ENCODE data around the gene PIGT. TPM values are rescaled to one million over a fixed set of nuclear protein-coding genes. Genes with fewer than 3 reads are reported as not detected.

The PIGT gene
- total and polyA plus RNA-seq, 10 donors, result 42.5 to 82.8 (median 63.6) TPM

GRCh38 chr20:45374966-45375365 lies 41.0 kb upstream of the PIGT start:
- Histone ChIP-seq H3K4me1 (peaks cover 8 to 46% (median 25%) of the 10 kb centered on the region in 6 donors), H3K4me3 (no peak overlapping the region), H3K27me3 (replicated peaks in 1 of 7) (no peaks in the 10 kb centered on the region), H3K9me3 (no peaks in the 10 kb centered on the region), H3K36me3 (peaks cover 0 to 39% (median 0%) of the 10 kb centered on the region in 6 donors), H3K27ac (no peak overlapping the region)
- intact Hi-C loops (cut with DNase I; ENCODE audit: low total_unique reads), result loop anchor here (5.0 kb wide), 2 partner anchors 42 to 62 kb away; partner anchors contain the start of gene PIGT
- 96 to 97% (median 96%) methylated on average over 10 to 14 of the region's 14 CpGs for WGBS, 5 donors
- no peak for DNase-seq
- TF ChIP-seq CTCF (IDR thresholded peaks at IDR 0.05 in 8 of 11, conservative IDR thresholded peaks at IDR 0.05 in 3 of 11), result no peak
- TF ChIP-seq POLR2A (IDR thresholded peaks at IDR 0.05), result no peak
- peak in 1 of 3 donors; percentile 28 for TF ChIP-seq POLR2AphosphoS5 (IDR thresholded peaks at IDR 0.05)

DNA sequence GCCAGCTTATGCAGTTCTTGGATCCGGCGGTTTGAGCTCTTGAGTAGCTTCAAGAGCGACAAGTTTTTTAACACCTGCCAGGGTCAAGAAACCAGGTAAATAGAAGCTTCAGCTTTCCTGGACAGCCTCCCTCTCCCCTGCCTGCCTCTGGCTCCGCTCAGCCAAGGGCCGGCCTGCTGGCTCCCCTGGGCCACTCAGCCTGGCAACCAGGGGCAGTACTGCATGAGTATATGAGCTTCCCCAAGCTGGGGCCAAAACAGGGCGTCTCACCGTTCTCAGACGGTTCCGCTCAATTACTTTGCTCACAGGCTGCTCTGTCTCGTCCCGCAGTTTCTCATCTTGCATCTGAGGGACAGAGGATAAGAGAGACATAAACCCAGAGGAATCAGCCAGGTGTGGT lies 38.7 kb upstream of the PIGT start:
- no peak for TF ChIP-seq CTCF (IDR thresholded peaks at IDR 0.05 in 8 of 11, conservative IDR thresholded peaks at IDR 0.05 in 3 of 11)
- TF ChIP-seq POLR2A (IDR thresholded peaks at IDR 0.05), result no peak
- TF ChIP-seq POLR2AphosphoS5 (IDR thresholded peaks at IDR 0.05), result no peak
- no peak overlapping the region for H3K4me3 ChIP-seq
- no peaks in the 10 kb centered on the region for H3K9me3 ChIP-seq
- H3K27me3 ChIP-seq (replicated peaks in 1 of 7), result no peaks in the 10 kb centered on the region
- H3K36me3 ChIP-seq, result peaks cover 0 to 39% (median 0%) of the 10 kb centered on the region in 6 donors
- intact Hi-C loops (cut with DNase I; ENCODE audit: low total_unique reads), result no loop called here
- H3K4me1 ChIP-seq, result peaks cover 8 to 22% (median 21%) of the 10 kb centered on the region in 6 donors
- no peak overlapping the region for H3K27ac ChIP-seq
- 84 to 97% (median 86%) methylated on average over 11 of the region's 11 CpGs for WGBS, 5 donors
- DNase-seq, result no peak

GRCh38 chr20:45378191-45378590 lies 37.8 kb upstream of the PIGT start, which contains the start of gene TP53TG5:
Gene TP53TG5 (minus strand): TSS chr20:45378325. CDS start chr20:45378236, 89 bp downstream.
- Histone ChIP-seq H3K4me3 (no peak within 1 kb of the TSS), H3K27ac (no peak within 1 kb of the TSS), H3K4me1 (peaks cover 2 to 13% (median 11%) of the 10 kb centered on the region in 6 donors), H3K27me3 (replicated peaks in 1 of 7) (no peaks in the 10 kb centered on the region), H3K36me3 (peaks cover 0 to 39% (median 0%) of the 10 kb centered on the region in 6 donors), H3K9me3 (no peaks in the 10 kb centered on the region)
- no peak for TF ChIP-seq POLR2AphosphoS5 (IDR thresholded peaks at IDR 0.05)
- TF ChIP-seq CTCF (IDR thresholded peaks at IDR 0.05 in 8 of 11, conservative IDR thresholded peaks at IDR 0.05 in 3 of 11), result no peak
- TF ChIP-seq POLR2A (IDR thresholded peaks at IDR 0.05), result no peak
- intact Hi-C loops (cut with DNase I; ENCODE audit: low total_unique reads), result no loop called here
- 62 to 82% (median 77%) methylated on average over 1 of the region's 1 CpG for WGBS, 5 donors
- no peak for DNase-seq

DNA sequence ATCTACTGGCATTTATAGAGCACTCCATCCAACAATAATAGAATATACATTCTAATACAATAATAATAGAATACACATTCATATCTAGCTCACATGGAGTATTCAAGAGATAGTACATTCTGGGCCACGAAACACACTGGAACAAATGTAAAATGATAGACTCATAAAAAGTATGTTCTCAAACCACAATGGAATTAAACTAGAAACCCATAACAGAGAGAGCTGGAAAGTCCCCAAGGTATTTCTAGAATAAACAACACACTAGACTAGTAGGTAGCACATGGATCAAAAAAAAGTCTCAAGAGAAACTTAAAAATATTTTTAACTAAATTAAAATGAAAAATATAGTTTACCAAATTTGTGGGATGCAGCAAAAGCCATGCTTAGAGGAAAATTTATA lies 28.7 kb upstream of the PIGT start:
- no peaks in the 10 kb centered on the region for H3K27me3 ChIP-seq (replicated peaks in 1 of 7)
- H3K4me3 ChIP-seq, result no peak overlapping the region
- H3K9me3 ChIP-seq, result peaks cover 0 to 10% (median 3%) of the 10 kb centered on the region in 8 donors
- H3K27ac ChIP-seq, result no peak overlapping the region
- no peak for TF ChIP-seq POLR2A (IDR thresholded peaks at IDR 0.05)
- H3K4me1 ChIP-seq, result peaks cover 0 to 6% (median 0%) of the 10 kb centered on the region in 6 donors
- DNase-seq, result no peak
- 69 to 93% (median 81%) methylated on average over 1 of the region's 1 CpG for WGBS, 5 donors
- no peaks in the 10 kb centered on the region for H3K36me3 ChIP-seq
- intact Hi-C loops (cut with DNase I; ENCODE audit: low total_unique reads), result no loop called here

All from spleen (tissue), 11 donors.